HT1080 (cell line): ENCODE data around the gene CISD3. TPM values are rescaled to one million over a fixed set of nuclear protein-coding genes. Genes with fewer than 3 reads are reported as not detected.

ENCODE experiments used
- DNase-seq: peaks from one replicate; pipeline ENCODE4 v3.0.0-alpha.2; 2015; ENCODE audit warnings: low read depth
- polyA plus RNA-seq, 2 experiments: library from polyadenylated mRNA; depleted of rRNA; stranded (reverse); fragments of >200 nt; gene quantifications; 2 replicates each; pipeline ENCODE4 v1.2.3, GENCODE V29; 2015
- total RNA-seq: library from RNA; depleted of rRNA; stranded (reverse); fragments of >200 nt; shearing (Covaris generic); gene quantifications from 2 replicates; pipeline ENCODE4 v1.2.3, GENCODE V29; 2014; rRNA removed

The CISD3 gene
- total RNA-seq = 14.3 and 15.2 TPM in 2 replicates
- 10.3 and 20.0 TPM in 2 replicates for polyA plus RNA-seq (2015; cell fraction: cytosol; rRNA removed)
- polyA plus RNA-seq (2015; cell fraction: nucleus; rRNA removed) = 4.5 and 5.9 TPM in 2 replicates

DNA sequence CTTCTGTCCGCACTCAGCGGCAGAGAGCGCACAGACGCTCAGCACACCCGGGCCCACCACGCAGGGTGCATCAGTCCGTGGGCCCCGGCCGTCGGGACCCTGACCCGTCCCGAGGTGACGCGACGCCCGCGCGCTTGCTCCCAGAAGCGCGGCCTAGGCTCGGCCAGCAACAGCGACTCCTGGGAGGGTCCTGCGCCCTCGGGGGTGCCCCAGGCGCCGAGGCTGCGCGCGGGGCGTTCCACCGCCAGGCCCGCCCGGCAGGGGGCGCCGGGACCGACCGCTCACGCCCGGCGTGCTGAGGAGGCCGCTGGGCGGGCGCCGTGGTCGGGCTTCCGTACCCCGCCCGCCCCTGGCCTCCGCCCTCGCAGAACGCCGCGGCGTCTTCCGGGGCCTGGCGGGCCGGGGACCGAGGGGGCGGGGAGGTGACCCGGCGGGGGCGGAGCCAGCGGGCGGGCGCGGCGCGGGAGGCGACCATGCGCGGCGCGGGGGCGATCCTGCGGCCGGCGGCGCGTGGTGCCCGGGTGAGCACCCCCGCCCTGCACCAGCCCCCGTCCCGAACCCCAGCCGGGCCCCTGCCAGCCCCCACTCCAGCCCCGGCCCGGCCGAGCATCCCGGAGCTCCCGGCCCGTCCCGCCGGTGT lies at the start of gene CISD3:
Gene CISD3, plus strand, starts transcription at position 456 of the 640 bp plus-strand sequence. Its CDS starts 18 bp downstream, at position 474.
- peak; percentile 69 for DNase-seq

DNA sequence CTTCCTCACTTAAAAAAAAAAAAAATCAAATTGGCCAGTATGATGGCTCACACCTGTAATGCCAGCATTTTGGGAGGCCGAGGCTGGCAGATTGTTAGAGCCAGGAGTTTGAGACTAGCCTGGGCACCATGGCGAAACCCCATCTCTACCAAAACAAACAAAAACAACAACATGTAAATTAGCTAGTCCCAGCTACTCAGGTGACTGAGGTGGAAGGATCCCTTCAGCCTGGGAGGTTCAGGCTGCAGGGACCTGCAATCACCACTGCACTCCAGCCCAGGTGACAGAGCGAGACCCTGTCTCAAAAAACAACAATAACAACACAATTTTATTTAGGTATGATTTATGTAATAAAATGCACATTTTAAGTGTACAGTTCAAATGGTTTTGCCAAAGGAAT lies 49.0 kb upstream of the CISD3 start:
- no peak for DNase-seq

- no peak for DNase-seq
These were observed 44.6 kb upstream of the CISD3 start for GRCh38 chr17:38685491-38685890.

GRCh38 chr17:38687286-38687685 lies 42.9 kb upstream of the CISD3 start:
- peak; percentile 76 for DNase-seq

DNA sequence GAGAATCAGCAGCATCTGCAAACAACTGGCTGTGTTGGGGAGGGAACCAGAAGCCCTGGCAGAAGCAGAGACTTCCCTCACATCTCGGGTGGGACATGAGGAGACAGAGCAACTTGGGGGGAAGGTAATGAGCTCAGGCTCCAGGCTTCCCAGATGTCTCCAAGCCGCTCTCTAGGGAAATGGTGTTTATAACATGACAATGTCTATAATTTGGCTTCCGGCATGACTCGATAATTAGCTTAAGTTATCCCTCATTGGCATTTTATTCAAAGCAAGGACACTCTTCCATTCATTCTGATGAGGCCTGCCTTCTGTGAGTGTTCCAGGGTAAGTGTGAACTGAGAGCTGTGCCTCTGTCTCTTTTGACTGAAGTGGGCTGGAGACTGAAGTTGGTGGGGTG lies 39.8 kb upstream of the CISD3 start:
- no peak for DNase-seq

- DNase-seq = no peak
These were observed 39.0 kb upstream of the CISD3 start for GRCh38 chr17:38691154-38691553.

DNA sequence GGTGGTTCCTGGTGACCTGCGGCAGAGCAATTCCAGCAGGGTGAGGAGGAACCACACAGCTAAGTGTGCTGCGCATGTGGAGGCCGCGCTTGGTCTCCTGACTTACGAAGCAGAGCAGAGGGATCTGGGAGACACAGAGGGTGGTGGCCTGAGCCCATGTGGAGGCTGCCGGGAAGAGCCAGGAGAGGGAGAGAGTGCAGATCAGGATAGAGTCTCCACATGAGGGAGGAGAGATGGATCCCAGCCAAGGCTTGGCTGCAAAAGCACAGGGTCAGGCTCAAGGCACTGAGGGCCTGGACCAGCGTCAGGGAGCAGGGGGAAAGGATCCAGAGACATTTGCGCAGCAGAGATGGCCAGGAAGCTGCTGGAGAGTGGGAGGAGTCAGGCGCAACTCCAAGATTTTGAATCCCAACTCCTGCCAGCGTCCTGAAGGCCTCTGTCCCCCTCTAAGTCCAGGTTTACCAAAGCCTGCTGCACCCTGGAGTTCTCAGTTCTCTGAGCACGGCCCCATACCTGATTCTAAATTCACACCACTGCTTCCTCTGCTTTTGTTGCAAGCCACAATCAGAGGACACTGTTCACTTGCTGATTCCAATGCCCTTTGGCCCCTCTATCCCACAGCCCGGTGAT lies 36.3 kb upstream of the CISD3 start:
- DNase-seq = no peak

DNA sequence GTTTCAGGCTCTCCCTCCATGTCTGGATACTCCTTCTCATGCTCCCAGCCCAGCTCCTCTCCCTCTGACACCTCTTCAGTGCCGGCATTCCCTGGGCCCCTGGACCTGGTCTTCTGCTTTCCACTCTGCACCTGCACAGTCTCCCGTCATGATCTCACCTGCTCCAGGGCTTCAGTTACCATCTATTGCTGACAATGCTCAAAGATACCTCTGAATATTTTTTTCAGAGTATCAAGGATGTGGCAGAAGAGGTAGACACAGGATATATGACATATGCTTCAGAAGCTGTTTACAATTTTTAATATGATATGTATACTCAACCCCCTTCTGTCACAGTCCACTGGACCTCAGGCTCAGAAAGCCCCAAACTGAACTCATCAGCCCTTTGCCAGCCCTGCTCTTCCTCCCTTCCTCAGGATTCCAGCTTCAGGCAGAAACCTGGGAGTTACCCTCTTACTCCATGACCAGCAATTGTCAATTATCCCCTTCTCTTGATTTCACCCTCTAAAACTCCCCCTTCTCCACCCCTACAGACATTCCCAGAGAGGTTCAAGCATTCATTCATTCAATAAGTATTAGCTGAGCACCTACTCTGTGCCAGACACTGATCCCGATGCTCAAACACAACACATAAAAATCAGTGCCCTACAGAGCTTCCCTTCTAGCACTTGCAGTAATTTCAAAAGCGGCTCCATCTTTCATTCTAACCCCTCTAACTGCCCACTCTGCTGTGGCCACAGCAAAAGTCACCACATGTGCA lies 32.9 kb upstream of the CISD3 start:
- DNase-seq = no peak

- DNase-seq = no peak
These were observed 31.4 kb upstream of the CISD3 start for GRCh38 chr17:38698760-38699159.

DNA sequence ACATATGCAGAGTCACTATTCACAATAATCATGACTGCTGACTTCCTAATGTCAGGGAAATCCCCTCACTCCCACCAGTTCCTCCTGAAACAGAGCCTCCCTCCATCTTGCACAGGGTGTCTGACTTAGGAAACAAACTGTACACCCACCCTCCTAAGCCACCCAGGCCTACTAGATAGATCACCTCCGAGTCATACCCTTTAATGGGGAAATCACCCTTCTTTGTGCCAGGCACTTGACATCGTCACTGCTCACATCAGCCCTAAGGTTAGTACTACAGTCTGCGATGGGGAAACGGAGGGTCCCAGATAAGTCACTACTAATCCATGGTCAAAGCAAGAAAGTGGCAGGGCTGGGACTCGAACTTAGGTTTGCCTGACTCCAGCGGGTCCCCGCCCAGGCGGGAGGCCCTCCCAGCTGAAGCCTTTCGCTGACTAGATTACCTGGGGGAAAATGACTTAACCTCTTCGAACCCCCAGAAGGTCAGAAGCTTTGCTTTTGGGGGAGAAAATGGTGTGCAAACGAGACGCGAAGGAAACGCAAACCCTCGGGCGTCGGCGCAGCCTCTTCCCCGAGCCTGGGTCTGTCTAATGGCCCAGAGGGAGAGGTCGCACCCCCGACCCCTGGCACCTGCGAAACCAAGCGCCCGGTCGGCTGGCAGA lies 28.5 kb upstream of the CISD3 start:
- no peak for DNase-seq

DNA sequence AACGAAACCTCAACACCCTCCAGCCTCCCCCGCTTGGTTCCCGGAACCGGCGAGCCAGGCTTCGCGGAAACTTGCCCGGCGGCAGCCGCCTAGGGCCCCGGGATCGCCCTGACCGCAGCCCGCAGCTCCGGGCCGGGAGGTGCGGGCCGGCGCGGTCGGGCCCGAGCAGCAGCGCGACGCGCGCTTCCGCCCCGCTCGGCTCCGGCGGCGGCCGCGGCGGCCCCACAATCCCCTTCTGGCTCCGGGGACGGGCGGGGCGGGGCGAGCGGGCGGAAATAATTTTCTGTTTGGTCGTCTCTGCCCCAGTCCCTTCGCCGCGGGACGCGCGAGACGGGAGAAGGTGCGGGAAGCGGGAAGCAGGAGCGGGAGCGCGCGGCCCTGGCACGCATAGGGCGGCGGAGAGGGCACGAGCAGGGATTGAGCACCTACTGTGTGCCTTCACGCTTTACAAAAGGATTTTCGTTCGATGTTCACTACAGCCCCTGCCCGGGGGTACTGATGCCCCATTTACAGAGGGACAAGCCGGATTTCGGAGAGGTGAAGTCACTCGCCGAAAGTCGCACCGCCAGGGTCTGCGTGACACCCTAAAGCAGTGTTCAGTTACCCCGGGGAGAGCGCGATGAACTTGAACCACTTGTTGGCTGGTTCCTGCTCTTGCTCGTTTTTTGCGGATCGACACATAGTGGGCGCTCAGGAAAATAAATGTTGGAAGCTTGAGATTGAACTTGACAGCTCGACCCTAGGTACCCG lies 27.8 kb upstream of the CISD3 start:
- DNase-seq = peak; percentile 81

DNA sequence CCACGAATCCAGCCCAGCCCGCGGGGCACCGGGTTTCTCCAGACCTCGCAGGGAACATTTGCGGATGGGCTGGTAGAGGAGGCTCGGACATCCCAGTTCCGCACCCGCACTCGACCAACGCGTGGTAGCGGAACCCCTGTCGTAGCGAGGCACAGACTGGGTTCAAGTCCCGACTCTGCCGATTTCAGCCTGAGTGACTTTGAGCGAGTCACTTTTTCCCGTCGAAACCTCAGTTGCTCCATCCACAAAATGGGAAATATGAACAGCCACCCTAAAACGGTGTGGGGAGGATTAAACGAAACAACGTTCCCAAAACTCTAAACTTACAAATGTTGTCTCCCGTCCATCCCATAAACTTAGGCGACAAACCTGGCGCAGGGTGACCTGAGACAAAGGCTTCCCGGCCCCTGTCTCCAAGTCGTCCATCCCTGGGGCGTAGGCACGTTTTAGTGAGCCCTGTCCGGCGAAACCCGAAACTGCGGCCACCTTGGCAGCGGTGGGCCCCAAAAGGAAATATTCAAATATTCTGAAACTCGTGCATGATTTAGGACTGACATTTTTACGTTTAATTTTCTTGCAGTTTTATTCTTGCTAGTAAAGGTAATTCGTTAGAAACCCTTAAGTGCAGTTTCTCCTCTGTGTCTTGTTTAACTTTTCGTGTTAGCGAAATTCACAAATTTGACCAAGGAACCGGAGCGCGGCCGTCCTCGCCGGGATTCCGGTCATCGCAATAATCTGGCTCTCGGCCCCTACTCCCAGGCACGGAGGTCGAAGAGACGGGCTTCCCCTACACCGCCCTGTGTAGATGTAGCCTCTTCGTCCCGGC lies 27.0 kb upstream of the CISD3 start:
- no peak for DNase-seq

- DNase-seq = no peak
These were observed 26.2 kb upstream of the CISD3 start for GRCh38 chr17:38703742-38704605.

- DNase-seq = peak; percentile 59
These were observed 25.3 kb upstream of the CISD3 start, which contains the start of gene MLLT6 for GRCh38 chr17:38704606-38705522. Gene MLLT6 (plus strand): TSS chr17:38705273. CDS start chr17:38705633, 360 bp downstream.

DNA sequence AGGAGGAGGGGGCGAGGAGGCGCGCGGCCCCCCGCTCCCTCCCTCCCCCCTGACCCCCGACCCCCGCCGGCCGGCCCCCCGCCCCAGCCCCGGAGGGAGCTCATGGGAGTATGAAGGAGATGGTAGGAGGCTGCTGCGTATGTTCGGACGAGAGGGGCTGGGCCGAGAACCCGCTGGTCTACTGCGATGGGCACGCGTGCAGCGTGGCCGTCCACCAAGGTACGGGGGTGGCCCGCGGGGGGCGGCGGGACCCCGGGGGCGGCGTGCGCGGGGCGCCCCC lies 24.7 kb upstream of the CISD3 start:
- no peak for DNase-seq

- DNase-seq = peak; percentile 40
These were observed 24.2 kb upstream of the CISD3 start for GRCh38 chr17:38705803-38706504.

GRCh38 chr17:38706505-38707216 lies 23.5 kb upstream of the CISD3 start:
- DNase-seq = no peak
